AG04450 (cell line): ENCODE results near the gene CIITA. TPM values are rescaled to one million over a fixed set of nuclear protein-coding genes. Genes with fewer than 3 reads are reported as not detected.

Experiments used
- CTCF ChIA-PET: fragments of 300-600, 350-600 bp; formaldehyde crosslinking; extraction: SDS; loops from one replicate; lab custom pipeline; 2022; ENCODE audit warnings: antibody characterized with exemption, inconsistent platforms; lab: Charles Lee
- POLR2A ChIA-PET: fragments of 350-600 bp; formaldehyde crosslinking; extraction: SDS; loops from one replicate; lab custom pipeline; 2021; ENCODE audit warnings: antibody characterized with exemption, inconsistent platforms; lab: Yijun Ruan, JAX
- DNase-seq: peaks from one replicate; pipeline ENCODE4 v3.0.0-alpha.2; 2011; ENCODE audit warnings: low read depth, low spot score
- H3K27ac ChIP-seq: one replicate; pipeline ENCODE4 v1.5.1; 2012; ENCODE audit warnings: low read depth, low read length, control low read depth
- H3K27me3 ChIP-seq: one replicate; pipeline ENCODE4 v1.6.0; 2012; ENCODE audit warnings: low read length; ENCODE audit not compliant: control insufficient read depth, insufficient read depth
- H3K4me3 ChIP-seq: 2 replicates; pipeline ENCODE4 v1.5.1; 2011; ENCODE audit warnings: mild to moderate bottlenecking, low read depth, low read length, control low read depth
- H3K9me3 ChIP-seq: 2 replicates; pipeline ENCODE4 v1.5.1; 2012; ENCODE audit warnings: low read length; ENCODE audit not compliant: control insufficient read depth, insufficient read depth
- polyA plus RNA-seq: library from polyadenylated mRNA; depleted of rRNA; stranded (reverse); fragments of >200 nt; gene quantifications from 2 replicates; pipeline ENCODE4 v1.2.3, GENCODE V29; 2011
- TF ChIP-seq, protein P1 (sequence below): IDR thresholded peaks from 2 replicates; pipeline ENCODE4 v1.5.1; 2011; ENCODE audit warnings: low read depth, low read length, control low read depth, inconsistent platforms

CIITA gene
- polyA plus RNA-seq, 1 experiment = 0.04 TPM

DNA sequence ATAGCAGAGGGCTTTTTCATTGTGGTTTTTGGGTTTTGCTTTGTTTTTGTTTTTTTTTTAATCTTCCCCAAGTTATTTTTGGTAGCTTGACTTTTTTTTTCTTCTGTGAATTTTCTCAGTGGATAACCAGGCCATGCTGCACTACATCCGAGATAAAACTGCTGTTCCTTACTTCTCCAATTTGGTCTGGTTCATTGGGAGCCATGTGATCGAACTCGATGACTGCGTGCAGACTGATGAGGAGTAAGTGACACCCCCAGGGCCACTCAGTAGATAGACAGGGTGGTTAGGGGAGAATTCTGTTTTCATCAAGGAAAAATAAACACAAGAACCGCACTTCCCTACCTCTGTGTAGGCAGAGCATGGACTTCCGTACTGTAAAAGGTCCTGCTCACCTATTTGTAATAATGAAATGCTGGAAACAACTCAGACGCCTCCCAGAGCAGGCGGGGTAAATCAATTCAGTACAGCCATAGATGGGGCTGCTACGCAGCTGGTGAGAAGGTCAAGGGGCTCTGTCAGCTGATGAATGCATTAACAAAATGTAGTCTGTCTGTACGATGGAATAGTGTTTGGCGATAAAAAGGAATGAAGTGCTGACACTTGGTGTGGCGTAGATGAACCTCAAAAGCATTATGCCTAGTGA lies 95.9 kb downstream of the CIITA start:
- H3K27ac ChIP-seq = no peak overlapping the region
- no peak for DNase-seq
- H3K4me3 ChIP-seq = no peak overlapping the region
- ChIA-PET CTCF (interaction anchor here (1.0 to 3.7 kb wide), 5 partner anchors 9 to 414 kb away, joined by 3 to 45 read pairs (median 4); partner anchors contain the start of gene SOCS1), POLR2A (interaction anchor here (2.3 kb wide), 1 partner anchor 283 kb away, joined by 26 read pairs; the partner anchor contains the start of gene SOCS1)
- no peaks in the 10 kb centered on the region for H3K9me3 ChIP-seq
- no peaks in the 10 kb centered on the region for H3K27me3 ChIP-seq
- TF ChIP-seq, protein P1, sequence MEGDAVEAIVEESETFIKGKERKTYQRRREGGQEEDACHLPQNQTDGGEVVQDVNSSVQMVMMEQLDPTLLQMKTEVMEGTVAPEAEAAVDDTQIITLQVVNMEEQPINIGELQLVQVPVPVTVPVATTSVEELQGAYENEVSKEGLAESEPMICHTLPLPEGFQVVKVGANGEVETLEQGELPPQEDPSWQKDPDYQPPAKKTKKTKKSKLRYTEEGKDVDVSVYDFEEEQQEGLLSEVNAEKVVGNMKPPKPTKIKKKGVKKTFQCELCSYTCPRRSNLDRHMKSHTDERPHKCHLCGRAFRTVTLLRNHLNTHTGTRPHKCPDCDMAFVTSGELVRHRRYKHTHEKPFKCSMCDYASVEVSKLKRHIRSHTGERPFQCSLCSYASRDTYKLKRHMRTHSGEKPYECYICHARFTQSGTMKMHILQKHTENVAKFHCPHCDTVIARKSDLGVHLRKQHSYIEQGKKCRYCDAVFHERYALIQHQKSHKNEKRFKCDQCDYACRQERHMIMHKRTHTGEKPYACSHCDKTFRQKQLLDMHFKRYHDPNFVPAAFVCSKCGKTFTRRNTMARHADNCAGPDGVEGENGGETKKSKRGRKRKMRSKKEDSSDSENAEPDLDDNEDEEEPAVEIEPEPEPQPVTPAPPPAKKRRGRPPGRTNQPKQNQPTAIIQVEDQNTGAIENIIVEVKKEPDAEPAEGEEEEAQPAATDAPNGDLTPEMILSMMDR = no peak

DNA sequence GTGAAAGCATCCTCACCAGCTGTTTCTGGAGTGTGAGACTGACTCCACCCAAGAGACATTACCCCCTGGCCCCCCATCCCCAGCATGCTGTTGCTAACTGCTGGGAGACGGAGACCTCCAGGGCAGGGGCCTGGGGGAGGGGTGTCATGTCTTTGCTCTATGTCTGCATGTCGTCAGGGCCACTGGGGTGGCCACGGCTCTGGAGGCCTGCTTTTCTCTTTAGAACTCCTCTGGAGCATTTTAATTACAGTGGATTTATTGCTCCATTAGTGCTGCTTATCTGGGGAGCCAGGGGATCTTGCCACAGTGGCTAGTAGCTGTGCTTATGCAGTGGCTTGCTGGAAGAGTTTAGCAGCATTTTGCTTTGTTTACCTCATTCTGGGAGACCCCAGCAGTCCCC lies 99.6 kb downstream of the CIITA start:
- POLR2A ChIA-PET = no interaction called here
- Histone ChIP-seq H3K4me3 (no peak overlapping the region), H3K9me3 (no peaks in the 10 kb centered on the region), H3K27ac (no peak overlapping the region), H3K27me3 (no peaks in the 10 kb centered on the region)
- TF ChIP-seq, protein P1 = no peak
- CTCF ChIA-PET = interaction anchor here (1.5 to 2.6 kb wide), 2 partner anchors 13 to 279 kb away, joined by 4 to 9 read pairs; partner anchors contain the start of gene SOCS1
- no peak for DNase-seq

DNA sequence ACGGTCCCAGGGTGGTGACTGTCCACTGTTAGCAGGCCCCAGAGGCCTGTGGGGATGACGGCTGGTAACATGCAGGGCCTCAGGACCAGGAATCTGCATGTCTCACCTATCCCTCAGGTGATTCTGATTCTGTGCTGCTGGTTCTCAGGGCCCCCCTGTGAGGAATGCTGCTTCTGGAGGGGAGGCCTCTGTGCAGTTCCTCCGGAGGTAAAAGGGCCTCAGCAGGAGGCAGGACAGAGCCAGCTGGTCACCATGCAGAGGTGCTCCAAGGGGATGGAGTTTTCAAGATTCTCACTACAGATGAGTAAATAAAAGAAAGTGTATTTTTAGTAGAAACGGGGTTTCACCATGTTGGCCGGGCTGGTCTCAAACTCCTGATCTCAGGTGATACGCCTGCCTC lies 101.1 kb downstream of the CIITA start:
- POLR2A ChIA-PET = no interaction called here
- TF ChIP-seq, protein P1 = no peak

DNA sequence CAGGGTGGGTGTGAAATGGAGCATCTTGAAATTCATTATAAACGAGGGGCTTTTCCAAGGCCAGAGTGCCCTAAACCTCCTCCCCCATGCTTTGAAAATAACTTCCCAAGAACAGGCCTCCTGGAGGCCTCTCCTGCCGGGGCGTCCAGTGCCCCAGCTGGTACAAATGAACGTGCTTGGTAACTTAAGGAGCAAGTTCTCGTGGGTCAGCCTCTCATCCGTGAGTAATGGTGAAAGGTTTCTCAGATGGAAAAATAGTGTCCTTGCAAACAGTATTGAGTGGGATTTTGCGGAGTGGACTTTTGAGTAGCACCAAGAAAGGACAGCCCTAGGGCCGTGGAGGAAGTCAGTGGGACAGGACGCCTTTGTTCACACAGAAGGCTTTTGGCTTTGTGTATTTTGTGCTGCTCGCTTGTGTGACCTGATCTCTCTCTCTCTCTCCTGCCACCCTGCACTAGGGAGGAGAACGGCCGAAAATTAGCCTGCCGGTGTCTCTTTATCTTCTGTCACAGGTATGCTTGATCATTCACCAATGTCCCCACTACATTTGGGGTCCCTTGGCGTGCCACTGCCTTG lies 102.0 kb downstream of the CIITA start:
- Histone ChIP-seq H3K27me3 (no peaks in the 10 kb centered on the region), H3K9me3 (no peaks in the 10 kb centered on the region), H3K4me3 (no peak overlapping the region), H3K27ac (no peak overlapping the region)
- ChIA-PET CTCF (no interaction called here), POLR2A (no interaction called here)
- TF ChIP-seq, protein P1 = no peak
- DNase-seq = no peak

More for the DNA sequence above, 101.1 kb downstream of the CIITA start:
- Histone ChIP-seq H3K27ac (no peak overlapping the region), H3K27me3 (no peaks in the 10 kb centered on the region), H3K9me3 (no peaks in the 10 kb centered on the region), H3K4me3 (no peak overlapping the region)
- no peak for DNase-seq
- CTCF ChIA-PET = no interaction called here
